AG09309 (cell line): ENCODE results near the gene PDPK1.
A peak's percentile ranks its signal among the peaks of the same experiment; 100 is the strongest.

Experiments
- DNase-seq: peaks from one replicate; pipeline ENCODE4 v3.0.0-alpha.2; 2010; ENCODE audit warnings: low read depth
- H3K4me3 ChIP-seq: 2 replicates; pipeline ENCODE4 v1.5.1; 2011; ENCODE audit warnings: mild to moderate bottlenecking, low read depth, low read length, moderate library complexity; ENCODE audit not compliant: control insufficient read depth
- CTCF ChIP-seq: IDR thresholded peaks from 2 replicates; pipeline ENCODE4 v1.5.1; 2011; ENCODE audit warnings: mild to moderate bottlenecking, low read depth, low read length, inconsistent platforms; ENCODE audit not compliant: insufficient read depth, control insufficient read depth; ENCODE audit errors: missing control alignments

Gene PDPK1

GRCh38 chr16:2518823-2519710 lies 18.8 kb upstream of the PDPK1 start:
- no peak for TF ChIP-seq CTCF
- DNase-seq = no peak
- no peak overlapping the region for H3K4me3 ChIP-seq

GRCh38 chr16:2519711-2520080 lies 18.1 kb upstream of the PDPK1 start:
- DNase-seq = no peak
- H3K4me3 ChIP-seq = no peak overlapping the region
- no peak for TF ChIP-seq CTCF

- peak within 1 kb of the TSS; percentile 67 for H3K4me3 ChIP-seq
- TF ChIP-seq CTCF = no peak
- no peak for DNase-seq
Measured at GRCh38 chr16:2520097-2520783, 17.6 kb upstream of the PDPK1 start, which contains the start of gene AMDHD2. Gene AMDHD2 (plus strand): TSS chr16:2520371. CDS start chr16:2520459, 88 bp downstream.

GRCh38 chr16:2520784-2521531 lies 16.9 kb upstream of the PDPK1 start:
- DNase-seq = no peak
- H3K4me3 ChIP-seq = peak overlapping the region; percentile 67
- no peak for TF ChIP-seq CTCF

GRCh38 chr16:2523801-2524231 lies 14.0 kb upstream of the PDPK1 start:
- no peak for TF ChIP-seq CTCF
- no peak for DNase-seq
- no peak overlapping the region for H3K4me3 ChIP-seq

- no peak for DNase-seq
- no peak for TF ChIP-seq CTCF
- H3K4me3 ChIP-seq = no peak overlapping the region
Measured at GRCh38 chr16:2524339-2524938, 13.4 kb upstream of the PDPK1 start.
